GM21526 (cell line): ENCODE data around the gene NDUFAF3.
"Not testable (repeated sequence)": the region's sequence is repeated elsewhere in the genome, so short reads cannot be mapped to it uniquely, and the experiment has no call there.

Experiments
- ATAC-seq: cut with Tn5 transposase; IDR thresholded peaks from one replicate; pipeline ENCODE4 v1.9.1; 2021; ENCODE audit warnings: moderate library complexity; ENCODE audit not compliant: unreplicated experiment, low FRiP score

The NDUFAF3 gene

DNA sequence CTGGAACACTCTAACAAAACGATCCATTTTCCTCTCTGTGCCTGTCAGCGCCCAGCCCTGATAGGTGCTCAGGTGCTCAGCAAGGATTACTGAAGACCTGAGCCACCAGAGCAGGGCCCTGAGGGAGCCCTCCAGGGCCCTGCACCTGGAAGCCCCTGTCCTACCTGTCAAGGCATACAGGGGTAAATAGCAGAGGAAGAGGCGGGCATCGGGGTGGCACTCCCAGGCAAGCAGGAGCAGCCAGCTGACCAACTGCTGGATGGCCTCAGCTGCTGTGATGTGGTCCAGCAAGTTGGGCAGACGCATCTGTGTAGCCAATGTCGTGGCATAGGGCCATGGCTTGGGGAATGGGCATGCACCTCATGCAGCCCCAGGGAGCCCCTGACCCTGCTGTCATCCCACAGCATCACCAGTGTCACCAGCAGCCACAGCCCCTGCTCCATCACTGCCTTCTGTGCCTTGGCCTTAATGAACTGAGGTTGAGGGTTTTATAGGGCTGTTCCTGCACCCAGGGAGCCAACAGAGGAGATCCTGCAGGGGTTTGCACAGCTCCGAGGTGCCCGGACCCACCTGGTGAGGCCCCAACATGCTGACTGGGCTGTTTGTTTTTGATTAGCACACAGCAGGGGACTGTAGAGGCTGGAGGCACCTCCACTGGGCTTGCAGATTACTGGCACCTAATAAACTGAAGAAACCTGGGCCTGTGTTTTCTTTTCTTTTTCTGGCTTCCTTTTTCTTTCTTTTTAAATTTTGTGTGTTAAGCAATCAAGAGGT is 22.6 kb upstream of the NDUFAF3 start:
- ATAC-seq = no peak

DNA sequence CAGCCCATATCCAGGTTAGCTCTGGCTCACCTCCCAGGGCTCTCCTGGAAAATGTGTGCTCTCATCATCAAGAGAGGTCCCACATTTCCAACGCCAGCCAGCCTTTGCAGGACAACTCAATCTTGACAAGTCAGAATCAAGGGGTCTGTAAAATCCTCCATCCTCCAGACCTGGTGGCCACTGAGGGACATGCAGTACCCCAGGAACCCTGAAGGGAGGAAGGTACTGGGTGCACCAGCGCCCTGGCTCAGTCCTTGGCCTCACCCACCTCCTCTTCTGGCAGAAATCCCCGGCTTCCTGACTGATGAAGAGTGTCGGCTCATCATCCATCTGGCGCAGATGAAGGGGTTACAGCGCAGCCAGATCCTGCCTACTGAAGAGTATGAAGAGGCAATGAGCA is 20.8 kb upstream of the NDUFAF3 start:
- ATAC-seq = no peak

DNA sequence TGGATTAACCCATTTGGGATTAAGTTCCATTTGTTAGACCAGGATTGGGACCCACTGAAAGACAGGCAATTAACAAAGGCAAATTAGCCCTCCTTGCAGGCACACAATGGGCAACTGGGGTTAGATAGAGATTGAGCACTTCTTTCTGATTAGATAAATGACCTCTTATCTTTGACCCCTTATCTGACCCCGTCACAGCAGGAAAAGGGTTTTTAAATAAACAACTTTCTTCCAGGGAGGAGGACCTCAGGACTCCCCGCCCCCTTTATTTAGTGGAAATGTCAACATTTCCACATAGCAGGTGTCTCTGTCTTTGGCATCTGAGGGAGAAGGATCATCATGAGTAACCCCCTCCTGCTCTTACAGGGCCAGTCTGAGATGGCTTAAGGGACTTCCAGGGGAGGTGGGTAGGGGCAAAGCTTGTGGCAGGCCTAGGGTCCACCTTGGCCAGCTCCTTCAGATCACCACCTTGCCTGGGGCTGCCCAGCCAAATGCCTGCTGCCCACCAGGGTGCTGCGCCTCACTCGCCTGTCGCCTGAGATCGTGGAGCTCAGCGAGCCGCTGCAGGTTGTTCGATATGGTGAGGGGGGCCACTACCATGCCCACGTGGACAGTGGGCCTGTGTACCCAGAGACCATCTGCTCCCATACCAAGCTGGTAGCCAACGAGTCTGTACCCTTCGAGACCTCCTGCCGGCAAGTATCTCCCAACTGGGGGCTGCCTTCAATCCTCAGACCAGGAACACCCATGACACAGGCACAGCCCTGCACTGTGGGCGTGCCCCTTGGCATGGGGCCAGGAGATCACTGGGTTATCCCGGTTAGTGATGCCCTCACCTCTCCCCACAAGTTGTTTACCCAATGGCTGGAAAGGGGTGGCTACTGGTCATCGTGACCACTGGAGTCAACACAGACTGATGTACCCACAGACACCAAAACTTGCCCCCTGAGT is 17.3 kb upstream of the NDUFAF3 start:
- ATAC-seq = no peak

GRCh38 chr3:49005303-49005680 is 16.6 kb upstream of the NDUFAF3 start:
- no peak for ATAC-seq

- ATAC-seq = no peak
Measured at GRCh38 chr3:49005998-49006397, 15.9 kb upstream of the NDUFAF3 start.

DNA sequence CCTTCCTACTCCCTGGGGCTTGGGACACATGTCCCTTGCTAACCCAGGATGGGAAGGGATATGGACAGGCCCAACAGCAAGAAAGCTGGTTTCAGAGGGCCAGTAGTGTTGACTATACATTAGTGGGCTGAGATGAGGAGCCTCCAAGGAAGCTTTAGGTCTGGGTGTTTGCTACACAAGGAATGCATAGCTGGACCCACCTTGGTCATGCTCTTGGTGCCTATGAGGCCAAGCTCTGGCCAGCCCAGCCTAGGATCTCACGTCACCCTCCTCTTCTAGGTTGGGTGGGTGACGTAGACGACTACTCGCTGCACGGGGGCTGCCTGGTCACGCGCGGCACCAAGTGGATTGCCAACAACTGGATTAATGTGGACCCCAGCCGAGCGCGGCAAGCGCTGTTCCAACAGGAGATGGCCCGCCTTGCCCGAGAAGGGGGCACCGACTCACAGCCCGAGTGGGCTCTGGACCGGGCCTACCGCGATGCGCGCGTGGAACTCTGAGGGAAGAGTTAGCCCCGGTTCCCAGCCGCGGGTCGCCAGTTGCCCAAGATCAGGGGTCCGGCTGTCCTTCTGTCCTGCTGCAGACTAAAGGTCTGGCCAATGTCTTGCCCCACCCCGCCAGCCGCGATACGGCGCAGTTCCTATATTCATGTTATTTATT is 15.4 kb upstream of the NDUFAF3 start:
- peak; percentile 3 for ATAC-seq

DNA sequence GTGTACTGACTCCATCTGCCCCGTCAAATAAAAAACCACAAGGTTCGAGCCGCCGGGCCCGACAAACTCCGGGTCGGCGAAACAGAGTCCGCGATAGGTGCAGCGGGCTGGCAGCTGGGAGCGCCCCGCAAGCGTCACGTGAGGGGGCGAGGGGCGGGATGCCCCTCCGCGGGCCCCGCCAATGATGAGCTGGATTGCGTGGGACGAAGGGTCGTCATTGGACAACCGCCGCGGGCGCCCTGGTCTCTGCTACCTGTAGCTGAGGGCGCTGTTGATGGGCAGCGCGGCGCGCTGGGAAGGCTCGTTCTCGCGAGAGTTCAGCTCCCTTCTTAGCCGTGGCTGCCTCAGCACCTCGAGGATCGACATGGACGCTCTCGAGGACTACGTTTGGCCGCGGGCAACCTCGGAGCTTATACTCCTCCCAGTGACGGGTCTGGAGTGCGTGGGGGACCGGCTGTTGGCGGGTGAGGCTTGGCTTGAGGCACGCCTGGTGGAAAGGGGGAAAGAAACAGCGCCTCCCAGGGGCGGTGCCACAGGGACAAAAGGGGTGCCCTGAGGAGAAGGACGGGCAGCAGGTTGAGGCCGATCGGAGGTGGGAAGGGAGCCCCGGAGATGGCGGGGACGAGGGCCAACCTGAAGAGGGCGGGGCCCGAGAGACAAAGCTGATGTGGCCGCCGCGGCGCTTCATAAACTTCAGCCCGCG is 14.7 kb upstream of the NDUFAF3 start, which contains the start of gene WDR6:
Gene WDR6 (plus strand): TSS at position 324 of the 703 bp plus-strand sequence. CDS start 41 bp downstream, at position 365.
- peak; percentile 76 for ATAC-seq

DNA sequence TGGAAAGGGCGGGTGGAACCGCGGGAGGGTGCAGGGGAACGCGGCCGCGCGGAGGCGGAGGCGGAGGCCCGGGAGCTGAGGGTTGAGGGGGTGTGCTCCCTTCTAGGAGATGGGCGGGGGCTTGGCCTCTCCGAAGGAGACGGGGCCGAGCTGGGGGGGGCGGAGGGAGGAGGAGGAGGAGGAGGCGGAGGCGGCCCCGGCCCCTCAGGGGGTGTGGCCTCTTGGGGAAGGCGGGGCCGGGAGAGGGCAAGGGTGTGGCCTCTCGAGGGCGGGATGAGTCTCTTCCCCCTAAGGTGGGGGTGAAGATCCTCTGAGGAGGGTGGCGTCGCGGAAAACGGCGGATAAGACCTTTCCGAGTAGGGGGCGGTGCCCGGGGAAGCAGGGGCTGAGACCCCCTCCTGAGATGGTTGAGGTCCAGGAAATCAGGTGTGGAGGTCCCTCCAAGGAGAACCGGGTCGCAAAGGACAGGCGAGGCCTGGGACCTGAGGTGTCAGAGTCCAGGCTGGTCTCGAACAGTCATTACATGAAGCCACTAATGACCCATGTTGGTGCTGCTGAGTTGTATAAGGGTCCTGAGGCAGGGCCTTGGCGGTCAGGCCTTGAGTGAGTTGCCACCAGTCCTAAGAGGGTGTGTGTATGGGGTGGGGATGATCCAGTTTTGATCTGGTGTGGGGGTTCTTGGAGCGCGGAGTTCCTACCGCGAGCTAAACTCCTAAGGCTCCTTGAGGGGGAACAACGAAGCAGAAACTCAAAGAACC is 14.0 kb upstream of the NDUFAF3 start:
- peak; percentile 21 for ATAC-seq

DNA sequence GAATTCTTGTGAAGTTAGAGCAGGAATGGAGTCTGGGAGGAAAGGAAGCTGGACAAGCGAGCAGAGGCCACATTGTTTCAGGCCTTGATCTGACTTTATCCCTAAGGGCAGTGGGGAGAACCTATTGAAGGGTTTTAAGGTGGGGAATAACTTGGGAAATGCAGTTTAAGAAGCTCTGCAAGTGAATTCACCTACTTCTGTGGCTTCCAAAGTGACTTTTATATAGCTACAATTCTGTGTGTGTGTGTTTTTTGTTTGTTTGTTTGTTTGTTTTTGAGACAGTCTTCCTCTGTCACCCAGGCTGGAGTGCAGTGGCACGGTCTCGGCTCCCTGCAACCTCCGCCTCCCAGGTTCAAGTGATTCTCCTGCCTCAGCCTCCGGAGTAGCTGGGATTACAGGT is 13.3 kb upstream of the NDUFAF3 start:
- ATAC-seq = not testable (repeated sequence)

DNA sequence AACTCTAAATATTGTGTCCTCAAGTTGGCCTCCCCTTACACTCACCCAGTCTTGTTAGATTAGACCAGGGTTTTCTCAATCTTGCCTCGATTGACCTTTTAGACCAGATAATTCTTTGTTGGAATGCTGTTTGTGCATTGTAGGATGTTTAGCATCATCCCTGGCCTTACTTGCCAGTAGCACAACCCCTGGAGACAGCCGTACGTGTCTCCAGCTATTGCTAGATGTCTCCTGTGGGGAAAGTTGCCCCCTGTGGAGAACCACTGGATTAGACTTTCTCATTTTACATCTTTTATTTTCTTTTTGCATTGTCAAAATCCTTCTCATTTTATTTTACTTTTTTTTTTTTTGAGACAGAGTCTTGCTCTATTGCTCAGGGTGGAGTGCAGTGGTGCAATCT is 12.5 kb upstream of the NDUFAF3 start:
- no peak for ATAC-seq

DNA sequence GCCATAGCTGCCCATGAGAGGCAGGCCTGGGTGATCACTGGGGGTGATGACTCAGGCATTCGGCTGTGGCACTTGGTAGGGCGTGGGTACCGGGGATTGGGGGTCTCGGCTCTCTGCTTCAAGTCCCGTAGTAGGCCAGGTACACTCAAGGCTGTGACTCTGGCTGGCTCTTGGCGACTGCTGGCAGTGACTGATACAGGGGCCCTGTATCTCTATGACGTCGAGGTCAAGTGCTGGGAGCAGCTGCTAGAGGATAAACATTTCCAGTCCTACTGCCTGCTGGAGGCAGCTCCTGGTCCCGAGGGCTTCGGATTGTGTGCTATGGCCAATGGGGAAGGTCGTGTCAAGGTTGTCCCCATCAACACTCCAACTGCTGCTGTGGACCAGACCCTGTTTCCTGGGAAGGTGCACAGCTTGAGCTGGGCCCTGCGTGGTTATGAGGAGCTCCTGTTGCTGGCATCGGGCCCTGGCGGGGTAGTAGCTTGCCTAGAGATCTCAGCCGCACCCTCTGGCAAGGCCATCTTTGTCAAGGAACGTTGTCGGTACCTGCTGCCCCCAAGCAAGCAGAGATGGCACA is 9.4 kb upstream of the NDUFAF3 start:
- no peak for ATAC-seq

DNA sequence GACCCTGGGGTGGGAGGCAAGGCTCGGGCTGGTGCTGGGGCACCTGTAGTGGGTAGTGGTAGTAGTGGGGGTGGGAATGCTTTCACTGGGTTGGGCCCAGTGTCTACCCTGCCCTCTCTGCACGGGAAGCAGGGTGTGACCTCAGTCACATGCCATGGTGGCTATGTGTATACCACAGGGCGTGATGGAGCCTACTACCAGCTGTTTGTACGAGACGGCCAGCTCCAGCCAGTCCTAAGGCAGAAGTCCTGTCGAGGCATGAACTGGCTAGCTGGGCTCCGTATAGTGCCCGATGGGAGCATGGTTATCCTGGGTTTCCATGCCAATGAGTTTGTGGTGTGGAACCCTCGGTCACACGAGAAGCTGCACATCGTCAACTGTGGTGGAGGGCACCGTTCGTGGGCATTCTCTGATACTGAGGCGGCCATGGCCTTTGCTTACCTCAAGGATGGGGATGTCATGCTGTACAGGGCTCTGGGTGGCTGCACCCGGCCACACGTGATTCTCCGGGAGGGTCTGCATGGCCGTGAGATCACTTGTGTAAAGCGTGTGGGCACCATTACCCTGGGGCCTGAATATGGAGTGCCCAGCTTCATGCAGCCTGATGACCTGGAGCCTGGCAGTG is 8.7 kb upstream of the NDUFAF3 start:
- no peak for ATAC-seq

- ATAC-seq = no peak
Measured at GRCh38 chr3:49013738-49014660, 7.9 kb upstream of the NDUFAF3 start.

- ATAC-seq = no peak
Measured at GRCh38 chr3:49015072-49015471, 6.8 kb upstream of the NDUFAF3 start.

- ATAC-seq = no peak
Measured at GRCh38 chr3:49015765-49016164, 6.2 kb upstream of the NDUFAF3 start.

GRCh38 chr3:49016414-49017228 is 5.3 kb upstream of the NDUFAF3 start:
- no peak for ATAC-seq
